HepG2 (cell line): ENCODE results near the gene DDRGK1. TPM values are rescaled to one million over a fixed set of nuclear protein-coding genes. Genes with fewer than 3 reads are reported as not detected.

Experiments used
- BATF2 ChIP-seq: sonication (generic); formaldehyde crosslinking; IDR thresholded peaks from 2 replicates; pipeline ENCODE4 v1.8.0; 2022; ENCODE audit warnings: mild to moderate bottlenecking, missing genetic modification reagents, moderate library complexity
- EED ChIP-seq: sonication (generic); formaldehyde crosslinking; IDR thresholded peaks from 2 replicates; pipeline ENCODE4 v1.5.0; 2020; ENCODE audit warnings: mild to moderate bottlenecking, missing genetic modification reagents
- FOSL1 ChIP-seq: sonication (generic); formaldehyde crosslinking; IDR thresholded peaks from 2 replicates; pipeline ENCODE4 v1.9.0; 2021; ENCODE audit warnings: missing genetic modification reagents, borderline replicate concordance
- NFRKB ChIP-seq: fragments of 450-650 bp; IDR thresholded peaks from 2 replicates; pipeline ENCODE4 v1.6.1; 2017
- NR0B2 ChIP-seq: sonication (generic); formaldehyde crosslinking; IDR thresholded peaks from 2 replicates; pipeline ENCODE4 v1.4.0; 2020; ENCODE audit warnings: mild to moderate bottlenecking, missing genetic modification reagents
- PATZ1 ChIP-seq: sonication (generic); formaldehyde crosslinking; IDR thresholded peaks from 2 replicates; pipeline ENCODE4 v1.4.0; 2020; ENCODE audit warnings: missing genetic modification reagents
- POLR2G ChIP-seq: fragments of 200-400 bp; formaldehyde crosslinking; IDR thresholded peaks from 2 replicates; pipeline ENCODE4 v1.6.1; 2018; ENCODE audit warnings: mild to moderate bottlenecking, low read depth, low read length, moderate library complexity
- REPIN1 ChIP-seq: sonication (generic); formaldehyde crosslinking; IDR thresholded peaks from 2 replicates; pipeline ENCODE4 v1.8.0; 2022; ENCODE audit warnings: missing genetic modification reagents, low read depth, mild to moderate bottlenecking, borderline replicate concordance
- SKI ChIP-seq: fragments of 450-650 bp; IDR thresholded peaks from one replicate; pipeline ENCODE4 v1.6.1; 2018; ENCODE audit warnings: mild to moderate bottlenecking; ENCODE audit not compliant: partially characterized antibody
- TMF1 ChIP-seq: sonication (generic); formaldehyde crosslinking; IDR thresholded peaks from 2 replicates; pipeline ENCODE4 v1.8.1; 2022; ENCODE audit warnings: low read depth, missing genetic modification reagents
- ZGPAT ChIP-seq: IDR thresholded peaks from 2 replicates; pipeline ENCODE4 v1.6.1; 2016; ENCODE audit warnings: mild to moderate bottlenecking
- ZIK1 ChIP-seq: sonication (generic); formaldehyde crosslinking; IDR thresholded peaks from 2 replicates; pipeline ENCODE4 v1.5.0; 2020; ENCODE audit warnings: mild to moderate bottlenecking, low read depth, missing genetic modification reagents, borderline replicate concordance
- ZNF224 ChIP-seq: sonication (generic); formaldehyde crosslinking; IDR thresholded peaks from 2 replicates; pipeline ENCODE4 v1.5.0; 2020; ENCODE audit warnings: mild to moderate bottlenecking, missing genetic modification reagents
- ZNF333 ChIP-seq: sonication (generic); formaldehyde crosslinking; IDR thresholded peaks from 2 replicates; pipeline ENCODE4 v1.4.0; 2020; ENCODE audit warnings: mild to moderate bottlenecking, missing genetic modification reagents, borderline replicate concordance
- ZNF468 ChIP-seq: sonication (generic); formaldehyde crosslinking; IDR thresholded peaks from 2 replicates; pipeline ENCODE4 v1.8.0; 2022; ENCODE audit warnings: mild to moderate bottlenecking, moderate library complexity, missing genetic modification reagents
- ZNF550 ChIP-seq: sonication (generic); formaldehyde crosslinking; IDR thresholded peaks from 2 replicates; pipeline ENCODE4 v1.4.0; 2020; ENCODE audit warnings: mild to moderate bottlenecking, missing genetic modification reagents, borderline replicate concordance
- ZNF672 ChIP-seq: sonication (generic); formaldehyde crosslinking; IDR thresholded peaks from 2 replicates; pipeline ENCODE4 v1.8.1; 2022; ENCODE audit warnings: missing genetic modification reagents
- polyA plus RNA-seq, 8 experiments: library from polyadenylated mRNA; depleted of rRNA in 3 of 8; stranded (reverse) in 7 of 8; unstranded in 1 of 8; fragments of >200 nt; fragmentation: Illumina TruSeq in 4 of 8; extraction: Trizol in 4 of 8; gene quantifications; 2 replicates each; pipeline versions ENCODE4 v1.2.1 to v1.2.3, GENCODE V29; 2011 to 2016; ENCODE audit warnings: low read depth in 4 of 8, missing spikeins in 1 of 8, mixed read lengths in 1 of 8; ENCODE audit not compliant: insufficient read depth in 1 of 8
- total RNA-seq, 5 experiments: library from RNA; depleted of rRNA; stranded (reverse); fragments of >200 nt; fragmentation: Illumina TruSeq; extraction: Trizol; gene quantifications; 2 replicates each; pipeline ENCODE4 v1.2.3, GENCODE V29; 2016; ENCODE audit warnings: low read depth in 1 of 5
- TF ChIP-seq, protein P1 (sequence below): sonication (generic); formaldehyde crosslinking; IDR thresholded peaks from 2 replicates; pipeline ENCODE4 v1.4.0; 2020; ENCODE audit warnings: mild to moderate bottlenecking, missing genetic modification reagents
- TF ChIP-seq, protein P2 (sequence below): IDR thresholded peaks from 2 replicates; pipeline ENCODE4 v1.6.1; 2018; ENCODE audit warnings: missing genetic modification reagents
- TF ChIP-seq, protein P3 (sequence below): sonication (generic); formaldehyde crosslinking; IDR thresholded peaks from 2 replicates; pipeline ENCODE4 v1.4.0; 2020; ENCODE audit warnings: mild to moderate bottlenecking, low read depth, missing genetic modification reagents

Gene DDRGK1
- total and polyA plus RNA-seq, 2 of the 13 experiments (the other 11 are each of a cell fraction or from before 2014, with no cell fraction given), result 96.7 to 149 TPM

- TF ChIP-seq, protein P1, sequence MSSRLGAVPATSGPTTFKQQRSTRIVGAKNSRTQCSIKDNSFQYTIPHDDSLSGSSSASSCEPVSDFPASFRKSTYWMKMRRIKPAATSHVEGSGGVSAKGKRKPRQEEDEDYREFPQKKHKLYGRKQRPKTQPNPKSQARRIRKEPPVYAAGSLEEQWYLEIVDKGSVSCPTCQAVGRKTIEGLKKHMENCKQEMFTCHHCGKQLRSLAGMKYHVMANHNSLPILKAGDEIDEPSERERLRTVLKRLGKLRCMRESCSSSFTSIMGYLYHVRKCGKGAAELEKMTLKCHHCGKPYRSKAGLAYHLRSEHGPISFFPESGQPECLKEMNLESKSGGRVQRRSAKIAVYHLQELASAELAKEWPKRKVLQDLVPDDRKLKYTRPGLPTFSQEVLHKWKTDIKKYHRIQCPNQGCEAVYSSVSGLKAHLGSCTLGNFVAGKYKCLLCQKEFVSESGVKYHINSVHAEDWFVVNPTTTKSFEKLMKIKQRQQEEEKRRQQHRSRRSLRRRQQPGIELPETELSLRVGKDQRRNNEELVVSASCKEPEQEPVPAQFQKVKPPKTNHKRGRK, result no peak
- no peak for TF ChIP-seq ZIK1 (CRISPR knock-in tag)
- TF ChIP-seq EED (CRISPR knock-in tag), result peak; percentile 93; the same call in 1 of the 2 replicates
- TF ChIP-seq ZNF224 (CRISPR knock-in tag), result peak; percentile 99
- TF ChIP-seq ZNF550 (CRISPR knock-in tag), result no peak
- TF ChIP-seq, protein P2, sequence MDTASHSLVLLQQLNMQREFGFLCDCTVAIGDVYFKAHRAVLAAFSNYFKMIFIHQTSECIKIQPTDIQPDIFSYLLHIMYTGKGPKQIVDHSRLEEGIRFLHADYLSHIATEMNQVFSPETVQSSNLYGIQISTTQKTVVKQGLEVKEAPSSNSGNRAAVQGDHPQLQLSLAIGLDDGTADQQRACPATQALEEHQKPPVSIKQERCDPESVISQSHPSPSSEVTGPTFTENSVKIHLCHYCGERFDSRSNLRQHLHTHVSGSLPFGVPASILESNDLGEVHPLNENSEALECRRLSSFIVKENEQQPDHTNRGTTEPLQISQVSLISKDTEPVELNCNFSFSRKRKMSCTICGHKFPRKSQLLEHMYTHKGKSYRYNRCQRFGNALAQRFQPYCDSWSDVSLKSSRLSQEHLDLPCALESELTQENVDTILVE (CRISPR knock-in tag), result peak; percentile 62; the same call in 1 of the 2 replicates
- no peak for TF ChIP-seq ZNF672 (CRISPR knock-in tag)
- TF ChIP-seq ZNF333 (CRISPR knock-in tag), result peak; percentile 68; the same call in 1 of the 2 replicates
- TF ChIP-seq NR0B2 (CRISPR knock-in tag), result peak; percentile 86; the same call in 1 of the 2 replicates
- TF ChIP-seq NFRKB, result no peak
- no peak; the same call in 1 of the 2 replicates for TF ChIP-seq ZNF468 (CRISPR knock-in tag)
- TF ChIP-seq REPIN1, result peak; percentile 70; the same call in 1 of the 2 replicates
- peak; percentile 36; the same call in 1 of the 2 replicates for TF ChIP-seq FOSL1 (CRISPR knock-in tag)
- no peak; the same call in 1 of the 2 replicates for TF ChIP-seq PATZ1
- TF ChIP-seq, protein P3, sequence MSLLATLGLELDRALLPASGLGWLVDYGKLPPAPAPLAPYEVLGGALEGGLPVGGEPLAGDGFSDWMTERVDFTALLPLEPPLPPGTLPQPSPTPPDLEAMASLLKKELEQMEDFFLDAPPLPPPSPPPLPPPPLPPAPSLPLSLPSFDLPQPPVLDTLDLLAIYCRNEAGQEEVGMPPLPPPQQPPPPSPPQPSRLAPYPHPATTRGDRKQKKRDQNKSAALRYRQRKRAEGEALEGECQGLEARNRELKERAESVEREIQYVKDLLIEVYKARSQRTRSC (CRISPR knock-in tag), result peak; percentile 97
- no peak for TF ChIP-seq SKI
- TF ChIP-seq ZGPAT (CRISPR knock-in tag), result peak; percentile 94
- peak; percentile 84; the same call in 1 of the 2 replicates for TF ChIP-seq TMF1 (CRISPR knock-in tag)
- TF ChIP-seq BATF2 (CRISPR knock-in tag), result 0 out of 2 replicates have a peak, but pooled peaks have one; percentile 13
- TF ChIP-seq POLR2G, result peak; percentile 96
Observed at GRCh38 chr20:3204124-3204794, at the start of gene DDRGK1 (continued).
